SK-N-SH (cell line): ENCODE measurements around the gene PBX1. TPM values are rescaled to one million over a fixed set of nuclear protein-coding genes. Genes with fewer than 3 reads are reported as not detected.

Experiments
- CTCF ChIA-PET: fragments of 300-600, 350-600 bp; formaldehyde crosslinking; extraction: SDS; loops from one replicate; lab custom pipeline; 2021; lab: Yijun Ruan, JAX
- POLR2A ChIA-PET: fragments of 350-600 bp; sonication (Branson Sonifier 250); formaldehyde crosslinking; extraction: SDS; loops from one replicate; lab custom pipeline; 2020; ENCODE audit warnings: antibody characterized with exemption, inconsistent platforms; lab: Yijun Ruan, JAX
- DNase-seq: peaks from one replicate; pipeline ENCODE4 v3.0.0; 2012
- H2AFZ ChIP-seq: fragments of 200-600 bp; sonication (generic); 2 replicates; pipeline ENCODE4 v1.8.1; 2016; ENCODE audit warnings: antibody characterized with exemption, mild to moderate bottlenecking, low read depth
- H3F3A ChIP-seq: fragments of 200-600 bp; sonication (generic); replicated peaks from 2 replicates; pipeline ENCODE3; 2016; ENCODE audit warnings: antibody characterized with exemption, mild to moderate bottlenecking; ENCODE audit not compliant: insufficient read depth
- H3K27ac ChIP-seq, 2 experiments: fragments of 200-500 bp in 1 of 2; fragments of 200-600 bp in 1 of 2; sonication (Bioruptor generic) in 1 of 2; sonication (generic), shearing (Covaris generic) in 1 of 2; 2 replicates each; pipeline versions ENCODE4 v1.5.1 to v1.6.1; 2014 to 2016; ENCODE audit warnings: low read depth in 2 of 2, inconsistent platforms in 1 of 2, low read length in 1 of 2, mild to moderate bottlenecking in 1 of 2, mixed read lengths in 1 of 2
- H3K27me3 ChIP-seq: fragments of 200-600 bp; sonication (generic), shearing (Covaris generic); 2 replicates; pipeline ENCODE4 v1.6.1; 2016; ENCODE audit warnings: mixed run types; ENCODE audit not compliant: insufficient read depth
- H3K36me3 ChIP-seq, 2 experiments: fragments of 200-500 bp in 1 of 2; fragments of 200-600 bp in 1 of 2; sonication (Bioruptor generic) in 1 of 2; sonication (generic) in 1 of 2; replicated peaks in 1 of 2; 2 replicates each; pipeline versions ENCODE3 to v1.5.1; 2014 to 2016; ENCODE audit warnings: low read length in 1 of 2, mild to moderate bottlenecking in 1 of 2; ENCODE audit not compliant: insufficient read depth in 2 of 2, control insufficient read depth in 1 of 2
- H3K4me1 ChIP-seq, 2 experiments: fragments of 200-500 bp in 1 of 2; fragments of 200-600 bp in 1 of 2; sonication (Bioruptor generic) in 1 of 2; sonication (generic), shearing (Covaris generic) in 1 of 2; 2 replicates each; pipeline versions ENCODE4 v1.5.1 to v1.6.1; 2014 to 2016; ENCODE audit warnings: low read depth in 1 of 2, low read length in 1 of 2, mixed run types in 1 of 2; ENCODE audit not compliant: insufficient read depth in 2 of 2, control insufficient read depth in 1 of 2
- H3K4me2 ChIP-seq: fragments of 200-600 bp; sonication (generic), shearing (Covaris generic); 2 replicates; pipeline ENCODE4 v1.6.1; 2017; ENCODE audit warnings: mixed run types
- H3K4me3 ChIP-seq, 2 experiments: fragments of 200-500 bp in 1 of 2; fragments of 200-600 bp in 1 of 2; sonication (Bioruptor generic) in 1 of 2; sonication (generic), shearing (Covaris generic) in 1 of 2; 2 replicates each; pipeline versions ENCODE4 v1.5.1 to v1.8.1; 2014 to 2016; ENCODE audit warnings: low read depth in 2 of 2, inconsistent platforms in 1 of 2, low read length in 1 of 2, mild to moderate bottlenecking in 1 of 2, mixed read lengths in 1 of 2, moderate library complexity in 1 of 2
- H3K79me2 ChIP-seq: fragments of 200-600 bp; sonication (generic); 2 replicates; pipeline ENCODE4 v1.8.1; 2017; ENCODE audit warnings: mild to moderate bottlenecking; ENCODE audit not compliant: insufficient read depth
- H3K9ac ChIP-seq: fragments of 200-600 bp; sonication (generic); 2 replicates; pipeline ENCODE4 v1.6.1; 2017; ENCODE audit warnings: mixed run types
- H3K9me2 ChIP-seq: fragments of 200-600 bp; sonication (generic); 2 replicates; pipeline ENCODE4 v1.6.1; 2017; ENCODE audit warnings: mixed run types
- H3K9me3 ChIP-seq: fragments of 200-600 bp; sonication (generic); 2 replicates; pipeline ENCODE4 v1.6.1; 2017; ENCODE audit warnings: mixed run types, mild to moderate bottlenecking, moderate library complexity
- H4K20me1 ChIP-seq: fragments of 200-600 bp; sonication (generic); 2 replicates; pipeline ENCODE4 v1.6.1; 2017; ENCODE audit warnings: mild to moderate bottlenecking, mixed run types; ENCODE audit not compliant: insufficient read depth
- CTCF ChIP-seq: fragments of 200-600 bp; sonication (generic); IDR thresholded peaks from 2 replicates; pipeline ENCODE4 v1.6.1; 2017; ENCODE audit warnings: antibody characterized with exemption, mild to moderate bottlenecking, moderate library complexity
- ELF1 ChIP-seq: IDR thresholded peaks from 2 replicates; pipeline ENCODE4 v1.4.0; 2012
- EP300 ChIP-seq, 2 experiments: IDR thresholded peaks; 2 replicates each; pipeline versions ENCODE4 v1.4.0 to v1.6.1; 2012; ENCODE audit warnings: borderline replicate concordance in 1 of 2, low read depth in 1 of 2, low read length in 1 of 2
- EZH2phosphoT487 ChIP-seq: fragments of 200-600 bp; sonication (generic); IDR thresholded peaks from 2 replicates; pipeline ENCODE4 v1.6.1; 2017; ENCODE audit warnings: low read depth, mixed run types, mild to moderate bottlenecking, antibody characterized with exemption, moderate library complexity, borderline replicate concordance
- FOSL2 ChIP-seq: IDR thresholded peaks from 2 replicates; pipeline ENCODE4 v1.4.0; 2012; ENCODE audit warnings: low read depth, mild to moderate bottlenecking, moderate library complexity, borderline replicate concordance
- FOXJ3 ChIP-seq: sonication (generic); formaldehyde crosslinking; IDR thresholded peaks from 2 replicates; pipeline ENCODE4 v1.5.1; 2020; ENCODE audit warnings: mild to moderate bottlenecking, missing genetic modification reagents
- FOXM1 ChIP-seq: IDR thresholded peaks from 2 replicates; pipeline ENCODE4 v1.4.0; 2012; ENCODE audit warnings: low read depth, mild to moderate bottlenecking
- GABPA ChIP-seq: IDR thresholded peaks from 2 replicates; pipeline ENCODE4 v1.4.0; 2012; ENCODE audit warnings: low read depth, mild to moderate bottlenecking
- GATA2 ChIP-seq: sonication (generic); formaldehyde crosslinking; IDR thresholded peaks from 2 replicates; pipeline ENCODE4 v1.5.0; 2020; ENCODE audit warnings: mild to moderate bottlenecking, missing genetic modification reagents
- IRF3 ChIP-seq: fragments of 150-350 bp; IDR thresholded peaks from 2 replicates; pipeline ENCODE4 v1.6.1; 2016; ENCODE audit warnings: mild to moderate bottlenecking, low read depth, low read length
- MEF2A ChIP-seq: IDR thresholded peaks from 2 replicates; pipeline ENCODE4 v1.4.0; 2012; ENCODE audit warnings: low read depth, borderline replicate concordance
- NFIC ChIP-seq: IDR thresholded peaks from 2 replicates; pipeline ENCODE4 v1.4.0; 2012; ENCODE audit warnings: borderline replicate concordance
- NRF1 ChIP-seq: IDR thresholded peaks from 2 replicates; pipeline ENCODE4 v1.6.1; 2012; ENCODE audit warnings: low read depth, mild to moderate bottlenecking, low read length
- POLR2AphosphoS5 ChIP-seq: IDR thresholded peaks from 2 replicates; pipeline ENCODE4 v1.6.1; 2012; ENCODE audit warnings: low read depth, low read length
- RAD21 ChIP-seq: IDR thresholded peaks from 2 replicates; pipeline ENCODE4 v1.6.1; 2012; ENCODE audit warnings: mild to moderate bottlenecking, low read length
- RCOR1 ChIP-seq: fragments of 150-350 bp; IDR thresholded peaks from 2 replicates; pipeline ENCODE4 v1.6.1; 2017; ENCODE audit warnings: antibody characterized with exemption, low read length
- RXRA ChIP-seq: IDR thresholded peaks from 2 replicates; pipeline ENCODE4 v1.4.0; 2012; ENCODE audit warnings: low read depth, mild to moderate bottlenecking, borderline replicate concordance
- TAF1 ChIP-seq: IDR thresholded peaks from 2 replicates; pipeline ENCODE4 v1.6.1; 2012; ENCODE audit warnings: low read depth, mild to moderate bottlenecking, low read length, moderate library complexity, borderline replicate concordance
- TCF12 ChIP-seq: IDR thresholded peaks from 2 replicates; pipeline ENCODE4 v1.4.0; 2012
- TEAD4 ChIP-seq: IDR thresholded peaks from 2 replicates; pipeline ENCODE4 v1.4.0; 2012; ENCODE audit warnings: mild to moderate bottlenecking, borderline replicate concordance; ENCODE audit not compliant: insufficient read depth
- USF2 ChIP-seq: fragments of 150-350 bp; IDR thresholded peaks from 2 replicates; pipeline ENCODE4 v1.6.1; 2017; ENCODE audit warnings: antibody characterized with exemption, low read length, low read depth, borderline replicate concordance
- ZBTB33 ChIP-seq: IDR thresholded peaks from 2 replicates; pipeline ENCODE4 v1.4.0; 2012; ENCODE audit warnings: low read depth, borderline replicate concordance
- WGBS: methylation state at CpG from one replicate; pipeline ENCODE4 v1.1.6; 2017; ENCODE audit warnings: low lambda C conversion rate; 5-methylcytosine and 5-hydroxymethylcytosine counted together
- polyA plus RNA-seq, 3 experiments: library from polyadenylated mRNA; depleted of rRNA; stranded (reverse); fragments of >200 nt; gene quantifications; 2 replicates each; pipeline ENCODE4 v1.2.3, GENCODE V29; 2012

Gene PBX1
- polyA plus RNA-seq, 1 of the 3 experiments (the other 2 are of a cell fraction), result 27.0 TPM

- Histone ChIP-seq H3K9me3 (no peaks in the 10 kb centered on the region), H3K27me3 (no peaks in the 10 kb centered on the region), H3K4me2 (no peak overlapping the region), H2AFZ (no peak overlapping the region), H3K9ac (no peak overlapping the region), H3K27ac (peak overlapping the region in 1 of 2 experiments; percentile 15; a peak in 1 of 4 replicates), H3K4me1 (peaks cover 14 to 15% of the 10 kb centered on the region in 2 experiments), H3K9me2 (no peaks in the 10 kb centered on the region), H3K79me2 (no peaks in the 10 kb centered on the region), H4K20me1 (no peaks in the 10 kb centered on the region), H3F3A (no peaks in the 10 kb centered on the region), H3K36me3 (no peaks in the 10 kb centered on the region), H3K4me3 (no peak overlapping the region)
- TF ChIP-seq POLR2AphosphoS5, result no peak
- TF ChIP-seq GABPA, result no peak
- TF ChIP-seq RXRA, result no peak
- no peak for TF ChIP-seq ZBTB33
- TF ChIP-seq FOXJ3, result no peak
- TF ChIP-seq RAD21, result no peak
- TF ChIP-seq EP300 (IDR thresholded peaks at IDR 0.05; ENCODE audit: borderline replicate concordance in 1 of 2, low read depth in 1 of 2, low read length in 1 of 2), result no peak
- no peak for TF ChIP-seq TCF12
- TF ChIP-seq GATA2 (CRISPR knock-in tag), result no peak
- TF ChIP-seq FOXM1, result no peak
- TF ChIP-seq NFIC, result no peak
- TF ChIP-seq ELF1, result no peak
- no peak for TF ChIP-seq USF2
- TF ChIP-seq TAF1, result no peak
- TF ChIP-seq EZH2phosphoT487, result no peak
- no peak for TF ChIP-seq NRF1
- TF ChIP-seq MEF2A, result no peak
- DNase-seq, result no peak
- POLR2A ChIA-PET, result no interaction called here
- WGBS, result 86% methylated on average over 12 of the region's 12 CpGs
- CTCF ChIA-PET, result no interaction called here
Observed at GRCh38 chr1:164780111-164780812, 221.3 kb downstream of the PBX1 start.

GRCh38 chr1:164780863-164781262 lies 221.9 kb downstream of the PBX1 start:
- no peaks in the 10 kb centered on the region for H3K9me3 ChIP-seq
- H3K79me2 ChIP-seq, result no peaks in the 10 kb centered on the region
- no peak overlapping the region for H3K4me3 ChIP-seq
- no peak overlapping the region for H3K9ac ChIP-seq
- H3K9me2 ChIP-seq, result no peaks in the 10 kb centered on the region
- H3K27me3 ChIP-seq, result no peaks in the 10 kb centered on the region
- H3K4me1 ChIP-seq, result peaks cover 16 to 18% of the 10 kb centered on the region in 2 experiments
- no peaks in the 10 kb centered on the region for H3F3A ChIP-seq
- H3K4me2 ChIP-seq, result no peak overlapping the region
- 68% methylated on average over 8 of the region's 8 CpGs for WGBS
- ChIA-PET POLR2A (no interaction called here), CTCF (no interaction called here)
- H3K27ac ChIP-seq, result peak overlapping the region in 1 of 2 experiments; percentile 15; a peak in 1 of 4 replicates
- DNase-seq, result no peak
- no peaks in the 10 kb centered on the region for H3K36me3 ChIP-seq
- H2AFZ ChIP-seq, result no peak overlapping the region
- no peaks in the 10 kb centered on the region for H4K20me1 ChIP-seq
- TF ChIP-seq TEAD4 (no peak), RCOR1 (no peak), IRF3 (no peak), TCF12 (peak; percentile 21; the same call in 1 of the 2 replicates), FOSL2 (peak; percentile 51; the same call in 1 of the 2 replicates), CTCF (no peak), GABPA (no peak), EP300 (IDR thresholded peaks at IDR 0.05; ENCODE audit: borderline replicate concordance in 1 of 2, low read depth in 1 of 2, low read length in 1 of 2) (no peak)
